Measurements from ENCODE around the gene GLA. TPM values are rescaled to one million over a fixed set of nuclear protein-coding genes. Genes with fewer than 3 reads are reported as not detected.

The GLA gene
- total RNA-seq, 6 donors from 2014 or later = 18.9 to 54.0 (median 30.7) TPM

DNA sequence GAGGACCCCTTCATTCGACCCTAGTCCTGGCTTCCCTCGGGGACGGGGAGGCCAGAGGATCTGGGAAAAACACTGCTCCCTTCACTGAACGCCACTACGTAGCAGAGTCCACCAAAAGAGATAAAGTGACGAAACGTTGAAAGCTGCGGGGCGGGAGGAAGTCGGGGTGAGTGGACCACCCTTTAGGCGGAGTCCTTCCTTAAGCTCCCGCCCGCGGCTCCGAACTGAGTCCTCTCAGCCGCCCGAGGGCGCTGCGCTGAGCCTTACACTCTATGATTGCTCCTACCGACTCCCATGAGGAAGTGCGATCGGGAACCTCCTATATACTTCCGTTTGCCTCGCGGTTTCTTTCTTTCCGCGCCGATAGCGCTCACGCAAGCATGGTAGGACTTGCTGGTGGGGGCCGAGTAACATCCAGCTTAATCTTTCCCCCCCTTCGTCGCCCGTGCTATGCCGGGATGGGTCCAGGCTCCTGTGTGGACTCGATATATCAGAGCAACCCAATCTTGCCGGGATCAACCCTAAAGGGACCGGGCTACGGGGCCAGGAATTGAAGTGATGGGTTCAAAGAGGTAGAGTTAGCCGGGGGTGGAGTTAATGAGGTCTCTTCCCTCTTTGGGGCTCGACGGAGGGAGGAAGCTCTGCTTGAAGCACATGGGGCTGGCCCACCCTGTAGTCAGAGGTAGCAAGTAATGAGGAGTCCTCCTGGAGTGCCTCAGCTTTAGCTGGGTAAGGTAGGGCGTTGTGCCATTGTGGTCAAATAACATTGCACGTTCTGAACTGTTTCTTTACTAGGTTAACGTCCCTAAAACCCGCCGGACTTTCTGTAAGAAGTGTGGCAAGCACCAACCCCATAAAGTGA, 16.8 kb downstream of the GLA start, which contains the start of gene RPL36A:
TSS of gene RPL36A (plus strand) at position 348 of the 862 bp plus-strand sequence. CDS start at position 381, 33 bp downstream.
- H3K4me3 ChIP-seq = peak within 1 kb of the TSS; percentile 35 to 63 (median 48)
- no peaks in the 10 kb centered on the region for H3K9me3 ChIP-seq
- TF ChIP-seq EP300 (IDR thresholded peaks at IDR 0.05) (no peak), POLR2AphosphoS5 (IDR thresholded peaks at IDR 0.05) (peak; percentile 87 to 92), CTCF (IDR thresholded peaks at IDR 0.05) (peak; percentile 45 to 77 (median 68)), POLR2A (IDR thresholded peaks at IDR 0.05) (peak in 3 of 4 donors; percentile 60 to 87 (median 74))
- DNase-seq (peak; percentile 89 to 92), ATAC-seq (ENCODE audit: low FRiP score in 2 of 2) (peak; percentile 94 to 99)
- 0 to 33% methylated on average over 5 to 47 of the region's 47 CpGs for WGBS, 2 donors
- no peaks in the 10 kb centered on the region for H3K27me3 ChIP-seq
- H3K4me1 ChIP-seq = peaks cover 0 to 6% (median 4%) of the 10 kb centered on the region in 4 donors
- H3K27ac ChIP-seq = peak within 1 kb of the TSS; percentile 64 to 81 (median 74)
- peaks cover 0 to 11% (median 0%) of the 10 kb centered on the region in 4 donors for H3K36me3 ChIP-seq

DNA sequence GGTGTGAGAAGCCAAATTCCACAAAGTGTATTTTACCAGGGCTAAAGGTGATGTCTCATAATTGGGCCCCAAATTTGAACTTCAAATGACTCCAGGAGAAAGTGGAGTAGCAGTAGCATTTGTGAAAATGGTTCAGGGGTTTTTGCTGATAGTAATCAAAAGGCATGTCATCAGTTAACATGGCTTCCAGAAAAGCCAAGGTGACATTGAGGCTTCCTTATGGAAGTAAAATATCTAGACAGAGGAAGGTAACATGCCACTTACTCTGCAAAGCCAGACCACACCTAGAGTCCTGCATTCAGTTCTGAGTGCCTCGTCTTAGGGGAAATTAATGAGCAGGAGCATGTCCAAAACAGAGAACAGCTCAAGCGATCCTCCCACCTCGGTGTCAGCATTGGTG, 19.1 kb downstream of the GLA start:
- Histone ChIP-seq H3K4me3 (no peak overlapping the region), H3K9me3 (no peaks in the 10 kb centered on the region), H3K27ac (no peak overlapping the region), H3K36me3 (peaks cover 0 to 9% (median 0%) of the 10 kb centered on the region in 4 donors), H3K27me3 (no peaks in the 10 kb centered on the region), H3K4me1 (peaks cover 0 to 6% (median 4%) of the 10 kb centered on the region in 4 donors)
- TF ChIP-seq CTCF (IDR thresholded peaks at IDR 0.05) (no peak), POLR2AphosphoS5 (IDR thresholded peaks at IDR 0.05) (no peak), POLR2A (IDR thresholded peaks at IDR 0.05) (no peak), EP300 (IDR thresholded peaks at IDR 0.05) (no peak)
- DNase-seq (no peak), ATAC-seq (ENCODE audit: low FRiP score in 2 of 2) (no peak)
- 94 to 95% methylated on average over 3 of the region's 3 CpGs for WGBS, 2 donors

- H3K36me3 ChIP-seq = no peaks in the 10 kb centered on the region
- TF ChIP-seq EP300 (IDR thresholded peaks at IDR 0.05) = no peak
- TF ChIP-seq CTCF (IDR thresholded peaks at IDR 0.05) = no peak
- no peak for TF ChIP-seq POLR2AphosphoS5 (IDR thresholded peaks at IDR 0.05)
- no peak for TF ChIP-seq POLR2A (IDR thresholded peaks at IDR 0.05)
- H3K4me1 ChIP-seq = no peaks in the 10 kb centered on the region
- no peaks in the 10 kb centered on the region for H3K9me3 ChIP-seq
- no peaks in the 10 kb centered on the region for H3K27me3 ChIP-seq
- ATAC-seq (ENCODE audit: low FRiP score in 2 of 2) (no peak), DNase-seq (no peak)
- H3K27ac ChIP-seq = peak overlapping the region in 2 of 4 donors; percentile 49 to 60
- 73 to 76% methylated on average over 6 of the region's 6 CpGs for WGBS, 2 donors
- H3K4me3 ChIP-seq = no peak overlapping the region
Measured at GRCh38 chrX:101386542-101386885, 21.2 kb downstream of the GLA start.

- Histone ChIP-seq H3K9me3 (no peaks in the 10 kb centered on the region), H3K4me1 (no peaks in the 10 kb centered on the region), H3K4me3 (peak within 1 kb of the TSS in 2 of 4 donors; percentile 18 to 37), H3K27me3 (no peaks in the 10 kb centered on the region), H3K36me3 (no peaks in the 10 kb centered on the region), H3K27ac (peak within 1 kb of the TSS in 3 of 4 donors; percentile 6 to 60 (median 49))
- no peak for TF ChIP-seq POLR2AphosphoS5 (IDR thresholded peaks at IDR 0.05)
- peak in 1 of 4 donors; percentile 35 for TF ChIP-seq POLR2A (IDR thresholded peaks at IDR 0.05)
- ATAC-seq (ENCODE audit: low FRiP score in 2 of 2) (peak in 1 of 2 donors; percentile 63), DNase-seq (peak in 1 of 2 donors; percentile 46)
- WGBS, 2 donors = 61 to 70% methylated on average over 9 of the region's 9 CpGs
Measured at GRCh38 chrX:101385795-101386541, 21.8 kb downstream of the GLA start, which contains the start of gene BTK. Gene BTK, minus strand, starts transcription at chrX:101386191. Its CDS starts 10,907 bp downstream, at chrX:101375284.
